ENCODE data around the gene GSG1. TPM values are rescaled to one million over a fixed set of nuclear protein-coding genes. Genes with fewer than 3 reads are reported as not detected.
"Not testable (repeated sequence)": the region's sequence is repeated elsewhere in the genome, so short reads cannot be mapped to it uniquely, and the experiment has no call there.

GSG1 gene
- total and polyA plus RNA-seq, 8 donors: 0.75 to 11.5 (median 2.6) TPM

- DNase-seq (no peak), FAIRE-seq (no peak), ATAC-seq (no peak)
- H3K27ac ChIP-seq: no peak overlapping the region
- no peaks in the 10 kb centered on the region for H3K4me1 ChIP-seq
- H3K4me3 ChIP-seq: no peak overlapping the region
- intact Hi-C loops (cut with DNase I): no loop called here
- H3K9me3 ChIP-seq: no peaks in the 10 kb centered on the region
- TF ChIP-seq CTCF (IDR thresholded peaks at IDR 0.05): no peak
- no peaks in the 10 kb centered on the region for H3K36me3 ChIP-seq
- no peaks in the 10 kb centered on the region for H3K27me3 ChIP-seq
- WGBS, 2 donors: 86 to 88% methylated on average over 2 of the region's 2 CpGs
Measured at GRCh38 chr12:13066014-13066413, 37.5 kb downstream of the GSG1 start.

- WGBS, 2 donors: 46 to 49% methylated on average over 5 of the region's 5 CpGs
- H3K4me1 ChIP-seq: no peaks in the 10 kb centered on the region
- H3K36me3 ChIP-seq: no peaks in the 10 kb centered on the region
- intact Hi-C loops (cut with DNase I): no loop called here
- FAIRE-seq (no peak), ATAC-seq (peak; percentile 40 to 87 (median 66)), DNase-seq (peak in 3 of 6 donors; percentile 17 to 58 (median 41))
- H3K9me3 ChIP-seq: no peaks in the 10 kb centered on the region
- H3K27ac ChIP-seq: no peak overlapping the region
- H3K27me3 ChIP-seq: no peaks in the 10 kb centered on the region
- TF ChIP-seq CTCF (IDR thresholded peaks at IDR 0.05): no peak
- no peak overlapping the region for H3K4me3 ChIP-seq
Measured at GRCh38 chr12:13062669-13063068, 40.8 kb downstream of the GSG1 start.

GRCh38 chr12:13061377-13061776 is 42.1 kb downstream of the GSG1 start:
- Histone ChIP-seq H3K36me3 (no peaks in the 10 kb centered on the region), H3K27ac (no peak overlapping the region), H3K4me1 (no peaks in the 10 kb centered on the region), H3K27me3 (no peaks in the 10 kb centered on the region), H3K4me3 (no peak overlapping the region), H3K9me3 (no peaks in the 10 kb centered on the region)
- 84 to 87% methylated on average over 5 of the region's 5 CpGs for WGBS, 2 donors
- no peak for DNase-seq
- no peak for TF ChIP-seq CTCF (IDR thresholded peaks at IDR 0.05)
- no peak for FAIRE-seq
- intact Hi-C loops (cut with DNase I): no loop called here
- ATAC-seq: no peak

- no peak overlapping the region for H3K27ac ChIP-seq
- H3K4me3 ChIP-seq: no peak overlapping the region
- H3K4me1 ChIP-seq: no peaks in the 10 kb centered on the region
- no peaks in the 10 kb centered on the region for H3K9me3 ChIP-seq
- no peak for DNase-seq
- H3K36me3 ChIP-seq: no peaks in the 10 kb centered on the region
- no peak for ATAC-seq
- TF ChIP-seq CTCF (IDR thresholded peaks at IDR 0.05): no peak
- no peaks in the 10 kb centered on the region for H3K27me3 ChIP-seq
- 77 to 84% methylated on average over 2 of the region's 2 CpGs for WGBS, 2 donors
- FAIRE-seq: no peak
- intact Hi-C loops (cut with DNase I): no loop called here
Measured at GRCh38 chr12:13060581-13060980, 42.9 kb downstream of the GSG1 start.

- H3K27me3 ChIP-seq; H3K36me3 ChIP-seq; H3K4me3 ChIP-seq; H3K4me1 ChIP-seq; FAIRE-seq; DNase-seq; H3K27ac ChIP-seq; ATAC-seq; intact Hi-C loops (cut with DNase I); H3K9me3 ChIP-seq: not testable (repeated sequence)
- WGBS, 2 donors: 84 to 91% methylated on average over 6 of the region's 6 CpGs
Measured at GRCh38 chr12:13053617-13054016, 49.9 kb downstream of the GSG1 start.

- no peaks in the 10 kb centered on the region for H3K36me3 ChIP-seq
- no peak for TF ChIP-seq CTCF (IDR thresholded peaks at IDR 0.05)
- DNase-seq: no peak
- FAIRE-seq: no peak
- intact Hi-C loops (cut with DNase I): no loop called here
- no peaks in the 10 kb centered on the region for H3K27me3 ChIP-seq
- H3K4me3 ChIP-seq: no peak overlapping the region
- H3K27ac ChIP-seq: no peak overlapping the region
- no peaks in the 10 kb centered on the region for H3K4me1 ChIP-seq
- no peaks in the 10 kb centered on the region for H3K9me3 ChIP-seq
- ATAC-seq: no peak
- WGBS, 2 donors: 48 to 50% methylated on average over 2 of the region's 2 CpGs
Measured at GRCh38 chr12:13052421-13052820, 51.0 kb downstream of the GSG1 start.
